HG03097 (cell line): Measurements from ENCODE around the gene C19orf38.

ENCODE experiments used
- ATAC-seq: cut with Tn5 transposase; IDR thresholded peaks from one replicate; pipeline ENCODE4 v1.9.1; 2021; ENCODE audit not compliant: unreplicated experiment, low FRiP score

C19orf38 gene, protein sequence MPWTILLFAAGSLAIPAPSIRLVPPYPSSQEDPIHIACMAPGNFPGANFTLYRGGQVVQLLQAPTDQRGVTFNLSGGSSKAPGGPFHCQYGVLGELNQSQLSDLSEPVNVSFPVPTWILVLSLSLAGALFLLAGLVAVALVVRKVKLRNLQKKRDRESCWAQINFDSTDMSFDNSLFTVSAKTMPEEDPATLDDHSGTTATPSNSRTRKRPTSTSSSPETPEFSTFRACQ

DNA sequence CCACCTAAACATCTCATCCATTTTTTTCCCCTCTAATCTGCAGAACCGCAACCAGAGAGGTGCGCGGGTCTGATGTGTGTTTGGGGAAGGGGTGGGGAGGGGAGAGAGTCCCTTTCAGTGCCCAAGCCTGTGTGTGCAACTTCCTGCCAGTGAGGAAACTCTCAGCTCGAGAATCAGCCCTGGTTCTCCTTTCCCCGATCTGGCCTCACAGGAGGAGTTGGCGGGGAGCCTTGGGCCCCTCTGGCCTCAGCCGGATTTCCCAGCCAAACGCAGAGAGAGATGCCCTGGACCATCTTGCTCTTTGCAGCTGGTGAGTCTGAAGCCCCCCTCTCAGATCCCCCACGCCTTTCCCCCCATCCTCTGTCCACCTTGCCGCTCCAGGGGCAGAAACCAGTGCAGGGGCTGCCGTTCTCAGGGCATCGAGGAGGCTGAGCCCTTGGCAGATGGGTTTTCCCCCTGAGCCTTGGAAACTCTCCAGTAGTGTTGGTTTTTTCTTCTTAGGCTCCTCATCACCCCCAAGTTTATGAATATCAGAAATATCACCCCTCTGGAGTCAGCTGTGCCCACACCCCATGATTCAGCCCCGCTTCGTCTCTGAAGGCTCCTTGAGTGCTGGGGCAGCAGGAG is at the start of gene C19orf38:
TSS of gene C19orf38 (plus strand) at position 186 of the 627 bp plus-strand sequence. CDS start at position 280, 94 bp downstream.
- ATAC-seq = no peak

DNA sequence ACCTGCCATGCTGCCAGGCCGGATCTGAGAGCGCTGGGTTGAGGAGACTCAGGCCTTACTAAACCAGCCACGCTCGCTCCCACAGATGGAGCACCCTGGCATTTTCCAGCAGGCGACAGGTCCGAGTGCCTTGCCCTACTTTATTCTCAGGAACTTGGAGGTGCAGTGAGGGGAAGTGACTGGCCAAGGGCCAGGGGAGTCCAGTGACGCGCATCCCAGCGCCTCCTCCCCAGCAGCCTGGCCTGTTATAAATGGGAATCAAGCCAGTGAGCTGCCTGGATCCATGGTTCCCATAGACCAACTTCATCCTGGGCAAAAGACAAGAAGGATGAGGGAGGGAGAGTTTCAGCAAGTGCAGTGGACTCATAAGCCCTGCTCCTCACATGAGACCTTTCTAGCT is 47.7 kb upstream of the C19orf38 start:
- ATAC-seq = no peak

DNA sequence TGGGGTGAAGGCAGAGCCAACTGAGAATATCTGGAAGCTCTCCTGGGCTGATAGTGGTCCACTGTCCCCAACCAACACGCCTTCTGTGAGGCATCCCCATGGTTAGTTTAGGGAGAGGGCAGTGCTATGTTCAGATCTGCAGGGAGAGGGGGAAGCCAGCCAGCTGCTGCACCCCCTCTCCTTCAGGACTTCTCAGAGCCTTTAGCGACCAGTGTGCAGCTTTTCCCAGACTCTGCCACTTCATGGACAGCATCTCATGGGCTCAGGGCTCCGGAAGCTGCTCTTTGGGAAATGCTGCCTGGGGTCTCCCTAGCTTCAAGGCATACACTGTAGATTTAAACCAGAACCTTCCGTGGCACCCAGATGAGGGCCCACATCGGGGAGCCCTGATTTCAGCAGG is 45.7 kb upstream of the C19orf38 start:
- no peak for ATAC-seq

DNA sequence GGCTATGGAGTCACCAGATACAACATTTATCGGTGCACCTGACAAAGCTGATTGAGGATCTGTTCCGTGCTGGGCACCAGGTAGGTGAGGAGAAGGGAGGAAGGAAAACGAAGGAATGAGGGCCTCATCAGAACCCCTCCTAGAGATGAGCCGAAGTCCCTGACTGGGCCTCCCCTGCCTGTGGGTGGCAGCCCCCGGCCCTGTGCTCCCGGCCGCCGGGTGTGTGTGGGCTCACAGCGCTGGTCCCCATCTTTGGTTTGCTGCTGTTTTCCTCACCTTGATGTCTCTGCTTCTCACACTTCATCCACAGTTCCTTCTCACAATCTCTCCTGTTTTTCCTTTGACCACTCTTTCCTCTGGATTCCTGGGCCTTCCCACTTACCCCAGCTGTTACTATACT is 45.0 kb upstream of the C19orf38 start:
- ATAC-seq = no peak

DNA sequence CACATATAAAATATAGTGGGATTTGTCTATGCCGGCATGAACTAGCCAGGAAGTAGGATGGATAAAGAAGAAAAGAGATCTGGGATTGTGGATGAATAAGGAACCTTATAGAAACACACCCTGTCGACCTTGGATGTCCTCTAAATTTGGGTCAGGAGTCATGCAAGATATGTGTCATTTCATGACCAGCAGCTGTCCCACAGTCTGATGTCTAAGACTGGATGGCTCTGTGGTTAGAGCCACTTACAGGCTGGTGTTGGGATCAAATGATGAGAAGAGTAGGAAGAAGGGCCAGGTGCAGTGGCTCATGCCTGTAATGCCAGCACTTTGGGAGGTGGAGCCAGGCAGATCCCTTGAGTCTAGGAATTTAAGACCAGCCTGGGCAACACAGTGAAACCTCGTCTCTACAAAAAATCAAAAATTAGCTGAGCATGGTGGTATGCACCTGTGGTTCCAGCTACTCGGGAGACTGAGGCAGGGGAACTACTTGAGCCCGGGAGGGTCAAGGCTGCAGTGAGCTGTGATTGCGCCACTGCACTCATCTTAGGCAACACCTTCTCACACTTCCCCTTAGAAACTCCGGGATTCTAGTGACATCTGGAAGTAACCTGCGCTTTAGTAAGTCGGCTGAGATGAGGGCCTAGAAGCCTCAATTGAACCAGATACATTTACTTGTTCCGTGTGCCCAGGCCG is 43.0 kb upstream of the C19orf38 start:
- no peak for ATAC-seq

DNA sequence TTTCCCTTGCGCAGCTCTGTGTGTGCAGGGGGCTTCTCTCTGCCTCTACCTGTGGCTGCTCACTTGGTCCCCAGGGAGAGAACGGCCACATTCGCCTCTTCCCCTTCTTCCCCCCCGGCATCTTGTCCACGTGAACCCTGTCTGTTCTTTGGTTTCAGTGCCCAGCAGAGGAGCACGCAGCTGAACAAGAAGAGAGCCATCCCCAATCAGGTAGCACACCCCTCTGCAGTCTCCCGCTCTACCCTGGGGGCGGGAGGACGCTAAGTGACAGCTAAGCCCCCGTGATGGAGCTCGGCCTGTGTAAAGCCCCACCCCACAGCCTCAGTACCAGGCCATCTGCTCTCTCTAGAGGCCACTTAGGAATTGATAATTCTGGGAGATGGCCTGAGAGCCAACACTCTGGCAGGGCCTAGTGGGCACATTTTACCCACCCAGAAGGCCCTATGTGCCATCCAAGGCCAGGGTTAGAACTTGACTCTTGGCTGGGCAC is 42.4 kb upstream of the C19orf38 start:
- ATAC-seq = no peak

DNA sequence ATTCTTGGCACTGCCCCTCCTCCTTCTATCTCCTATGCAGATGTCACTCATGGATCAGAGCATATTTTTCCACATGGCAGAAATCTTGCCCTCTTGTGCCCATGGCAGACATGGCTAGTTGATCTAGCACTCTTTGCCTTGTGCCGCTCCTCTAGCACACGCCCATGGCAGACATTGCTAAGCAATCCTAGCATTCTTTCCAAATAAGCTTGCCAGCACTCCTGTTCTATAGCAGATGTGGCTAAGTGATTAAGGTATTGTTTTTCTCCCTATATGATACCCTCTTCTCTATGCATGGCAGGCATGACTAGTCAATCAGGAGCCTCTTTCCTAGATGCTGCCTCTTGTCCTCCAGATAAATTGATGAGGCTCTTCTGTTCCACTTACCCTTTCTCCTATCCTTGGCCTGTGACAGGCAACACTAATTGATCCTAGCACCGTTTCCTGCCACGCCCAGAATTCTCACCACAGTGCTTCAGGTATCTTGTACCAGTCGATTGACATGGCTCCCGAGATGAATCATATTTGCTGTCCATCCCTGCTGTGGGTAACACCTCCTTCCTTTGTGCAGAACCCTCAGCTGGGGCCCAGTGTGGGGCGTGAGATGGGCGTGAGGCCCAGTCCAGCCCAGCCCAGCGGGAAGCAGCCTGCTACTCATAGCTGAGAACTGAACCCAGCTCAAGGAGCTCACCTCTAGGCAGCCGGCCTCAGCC is 39.1 kb upstream of the C19orf38 start:
- no peak for ATAC-seq

DNA sequence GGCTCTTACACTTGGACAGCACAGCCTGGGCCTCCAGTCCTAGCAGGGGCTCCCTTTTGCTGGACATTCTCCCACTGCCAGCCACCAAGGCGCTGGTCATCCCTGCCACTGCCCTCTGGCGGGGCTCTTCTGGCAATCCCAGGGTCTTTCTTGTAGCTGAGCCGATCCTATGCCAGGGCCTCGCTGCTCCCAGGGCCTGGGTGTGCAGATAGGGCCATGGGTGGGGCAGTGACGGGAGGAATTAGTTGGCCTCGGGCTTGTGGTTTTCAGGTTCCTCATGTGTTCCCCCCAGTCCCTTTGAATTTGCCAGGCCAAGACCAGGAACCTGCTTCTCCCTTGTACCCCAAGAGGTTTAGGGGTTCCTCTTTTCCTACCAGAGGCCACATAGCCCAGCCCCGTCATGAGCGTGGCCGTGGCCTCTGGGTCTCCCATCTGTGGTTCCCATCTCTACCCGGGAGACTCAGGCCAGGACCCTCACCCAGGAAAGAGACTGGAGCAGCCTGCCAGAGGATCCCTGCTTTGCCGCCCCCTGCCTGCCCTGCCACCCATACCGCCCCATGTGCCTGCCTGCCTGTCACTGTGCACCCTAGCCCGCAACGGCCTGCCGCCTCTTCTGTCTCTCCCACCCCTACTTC is 38.4 kb upstream of the C19orf38 start:
- no peak for ATAC-seq

DNA sequence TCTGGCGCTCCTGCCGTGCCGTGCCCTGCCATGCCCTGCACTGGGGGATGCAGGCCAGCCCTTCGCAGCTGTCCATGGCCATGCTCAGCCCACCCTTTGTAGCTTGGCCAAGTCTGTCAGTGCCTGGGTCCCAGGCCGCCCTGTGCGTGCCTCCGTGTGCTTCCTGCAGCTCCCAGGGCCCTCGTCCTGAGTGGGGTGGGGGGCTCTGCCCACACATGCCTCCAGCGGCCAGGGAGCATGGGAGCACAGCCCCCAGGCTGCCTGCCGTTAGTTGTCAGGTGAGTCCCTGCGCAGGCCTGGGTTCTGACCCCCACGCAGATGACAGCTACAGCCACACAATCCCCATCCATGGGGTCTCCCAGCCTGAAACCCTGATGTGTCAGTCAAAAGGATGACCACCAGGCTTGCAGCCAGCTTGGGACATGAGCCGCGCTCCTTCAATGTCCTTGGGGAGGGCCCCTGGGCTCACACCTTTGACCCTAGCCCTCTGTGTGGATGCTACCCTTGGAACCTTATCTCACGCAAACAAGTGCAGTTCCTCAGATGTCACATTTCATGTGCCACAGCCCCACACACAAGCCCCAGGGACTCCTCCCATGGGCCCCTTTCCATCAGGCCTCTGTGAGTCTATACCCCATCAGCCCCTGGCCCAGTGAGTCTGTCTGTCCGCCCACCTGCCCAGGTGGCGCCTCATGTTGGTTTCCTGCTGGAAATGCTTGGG is 36.7 kb upstream of the C19orf38 start:
- no peak for ATAC-seq

DNA sequence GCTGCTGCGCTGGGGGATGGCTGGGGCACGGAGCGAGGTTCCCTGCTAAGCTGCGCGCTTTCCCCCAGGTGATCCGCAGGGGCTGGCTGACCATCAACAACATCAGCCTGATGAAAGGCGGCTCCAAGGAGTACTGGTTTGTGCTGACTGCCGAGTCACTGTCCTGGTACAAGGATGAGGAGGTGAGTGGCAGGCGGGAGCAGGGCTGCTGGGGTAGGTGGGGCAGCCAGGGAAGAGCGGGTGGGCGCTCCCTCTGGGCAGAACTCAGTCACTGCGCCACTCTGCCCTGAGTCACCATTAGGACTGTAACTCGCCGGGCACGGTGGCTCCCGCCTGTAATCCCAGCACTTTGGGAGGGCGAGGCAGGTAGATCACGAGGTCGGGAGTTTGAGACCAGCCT is 36.0 kb upstream of the C19orf38 start:
- ATAC-seq = no peak

DNA sequence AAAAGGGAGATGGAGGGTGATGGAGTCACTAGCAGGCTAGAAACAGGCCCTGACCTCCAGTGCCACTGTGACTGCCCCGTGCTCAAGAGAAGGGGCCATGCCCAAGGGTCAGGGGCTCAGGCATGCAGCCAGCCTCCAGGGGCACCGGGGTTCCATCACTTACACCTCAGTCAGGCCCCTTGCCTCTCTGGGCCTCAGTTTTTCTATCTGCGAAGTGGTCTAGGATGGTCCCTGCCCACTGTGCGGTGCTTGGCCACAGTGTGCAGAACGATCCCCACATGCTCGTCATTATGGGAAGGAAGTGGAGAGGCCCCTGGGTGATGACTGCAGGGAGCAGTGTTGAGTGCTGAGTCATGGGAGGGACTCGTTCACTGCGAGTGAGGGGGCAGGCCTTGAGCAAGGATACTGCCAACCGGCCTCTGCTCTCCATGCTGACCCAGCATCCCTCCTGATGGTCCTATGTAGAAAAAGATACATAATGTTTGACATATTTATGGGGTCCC is 35.3 kb upstream of the C19orf38 start:
- ATAC-seq = no peak

DNA sequence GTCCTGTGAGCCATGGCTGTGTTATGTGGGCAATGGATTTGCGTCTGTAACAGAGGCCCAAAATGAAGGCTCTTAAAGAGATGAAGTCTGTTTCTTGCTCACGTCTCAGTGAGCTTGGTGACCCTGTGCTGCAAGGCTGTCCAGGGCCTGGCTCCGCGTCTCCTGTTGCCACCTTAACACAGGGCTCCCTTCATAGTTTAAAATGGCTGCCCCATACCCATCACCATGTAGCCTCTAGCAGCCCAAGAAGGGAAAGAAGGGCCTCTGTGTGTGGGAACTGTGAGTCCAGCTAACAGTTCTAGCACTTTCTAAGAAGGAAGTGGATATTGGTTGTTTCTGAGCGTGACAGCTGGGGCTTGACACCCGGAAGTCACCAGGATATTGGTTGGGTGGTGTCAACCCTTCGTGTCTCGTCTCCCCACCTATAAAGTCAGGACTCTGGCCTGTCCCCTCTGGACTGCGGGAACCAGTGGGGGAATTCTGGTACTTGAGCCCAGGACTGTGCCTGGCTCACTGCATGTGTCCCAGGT is 33.1 kb upstream of the C19orf38 start:
- ATAC-seq = no peak

DNA sequence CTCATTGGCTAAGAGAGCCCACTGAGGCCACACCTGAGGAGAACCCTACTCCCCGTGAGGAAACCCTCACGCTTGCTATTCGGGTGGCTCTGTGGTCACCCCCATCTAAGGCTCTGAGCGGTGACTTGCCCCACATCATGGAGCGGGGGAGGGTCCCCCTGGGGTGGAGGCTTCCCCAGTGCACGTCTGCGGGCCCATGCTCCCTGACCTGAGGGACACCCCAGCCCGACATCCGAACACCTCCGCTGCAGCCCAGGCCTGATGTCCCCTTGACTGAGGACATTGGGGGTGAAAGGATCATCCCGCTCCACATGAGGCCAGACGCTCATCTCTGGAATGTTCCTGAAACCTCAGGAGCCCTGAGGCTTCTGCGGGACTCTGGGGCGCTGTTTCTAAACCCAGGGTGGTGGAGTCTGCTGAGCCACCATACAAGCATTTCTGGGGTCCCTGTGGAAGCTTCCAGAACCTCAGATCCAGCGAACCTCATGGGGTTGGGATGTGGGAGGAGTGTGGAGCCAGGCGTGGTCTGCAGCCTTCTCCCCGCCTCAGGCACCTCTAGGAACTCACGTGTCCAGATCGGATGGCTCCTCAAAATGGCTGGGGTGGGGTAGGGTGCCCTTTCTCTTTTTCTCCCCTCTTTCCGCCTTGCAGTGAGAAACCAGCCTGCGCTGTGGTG is 32.1 kb upstream of the C19orf38 start:
- no peak for ATAC-seq

DNA sequence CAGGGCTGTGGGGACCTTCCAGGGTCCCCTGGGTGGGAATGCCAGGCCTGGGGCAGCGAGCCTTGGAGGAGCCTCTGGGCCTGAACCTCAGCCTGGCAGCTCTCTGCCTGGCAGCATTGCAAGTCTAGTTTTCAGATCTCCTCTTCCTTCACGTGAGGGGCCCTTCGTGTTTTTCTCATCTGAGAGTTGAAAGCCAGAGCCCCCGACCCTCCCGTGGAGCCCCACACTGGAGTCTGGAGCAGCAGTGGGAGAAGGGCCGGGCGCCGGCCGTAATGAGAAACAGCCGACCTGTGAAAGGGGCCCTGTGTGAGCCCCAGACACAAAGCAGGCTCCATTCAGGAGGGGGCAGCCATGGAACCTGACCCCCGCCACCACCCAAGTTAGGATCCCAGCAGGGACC is 31.5 kb upstream of the C19orf38 start:
- ATAC-seq = no peak

DNA sequence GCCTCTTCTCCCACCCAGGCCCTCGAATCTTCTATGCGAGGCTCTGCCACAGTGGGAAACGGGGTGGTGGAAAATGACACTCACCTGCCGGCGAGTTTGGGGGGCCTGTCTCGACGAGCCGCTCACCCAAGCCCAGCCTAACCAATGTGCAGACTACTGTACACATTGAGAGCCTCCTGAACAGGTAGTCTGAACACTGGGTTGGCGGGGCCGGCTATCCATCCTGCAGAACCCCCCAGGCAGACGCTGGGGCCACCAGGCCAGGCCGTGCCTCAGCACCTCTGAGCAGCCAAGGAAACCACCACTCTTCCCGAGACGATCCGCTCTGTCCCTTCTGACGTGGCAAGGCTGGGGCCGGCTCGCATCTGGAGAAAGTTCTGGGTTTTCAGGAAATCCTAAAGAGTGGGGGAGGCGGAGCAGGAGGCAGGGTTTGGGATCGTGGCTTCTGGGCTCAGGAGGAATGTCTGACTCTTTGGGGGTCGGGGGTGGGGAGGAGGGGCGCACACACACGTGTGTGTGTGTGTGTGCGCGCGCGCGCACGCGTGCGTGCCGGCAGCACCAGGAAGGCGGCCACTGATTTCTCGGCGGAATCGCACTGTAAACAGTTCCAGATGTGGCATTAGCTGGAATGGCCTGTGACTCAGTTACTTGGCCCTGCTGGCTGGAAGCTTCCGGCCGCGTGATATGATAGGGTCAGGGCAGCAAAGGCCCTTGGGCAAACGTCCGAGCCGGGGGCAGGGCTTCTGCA is 30.8 kb upstream of the C19orf38 start:
- ATAC-seq = no peak

DNA sequence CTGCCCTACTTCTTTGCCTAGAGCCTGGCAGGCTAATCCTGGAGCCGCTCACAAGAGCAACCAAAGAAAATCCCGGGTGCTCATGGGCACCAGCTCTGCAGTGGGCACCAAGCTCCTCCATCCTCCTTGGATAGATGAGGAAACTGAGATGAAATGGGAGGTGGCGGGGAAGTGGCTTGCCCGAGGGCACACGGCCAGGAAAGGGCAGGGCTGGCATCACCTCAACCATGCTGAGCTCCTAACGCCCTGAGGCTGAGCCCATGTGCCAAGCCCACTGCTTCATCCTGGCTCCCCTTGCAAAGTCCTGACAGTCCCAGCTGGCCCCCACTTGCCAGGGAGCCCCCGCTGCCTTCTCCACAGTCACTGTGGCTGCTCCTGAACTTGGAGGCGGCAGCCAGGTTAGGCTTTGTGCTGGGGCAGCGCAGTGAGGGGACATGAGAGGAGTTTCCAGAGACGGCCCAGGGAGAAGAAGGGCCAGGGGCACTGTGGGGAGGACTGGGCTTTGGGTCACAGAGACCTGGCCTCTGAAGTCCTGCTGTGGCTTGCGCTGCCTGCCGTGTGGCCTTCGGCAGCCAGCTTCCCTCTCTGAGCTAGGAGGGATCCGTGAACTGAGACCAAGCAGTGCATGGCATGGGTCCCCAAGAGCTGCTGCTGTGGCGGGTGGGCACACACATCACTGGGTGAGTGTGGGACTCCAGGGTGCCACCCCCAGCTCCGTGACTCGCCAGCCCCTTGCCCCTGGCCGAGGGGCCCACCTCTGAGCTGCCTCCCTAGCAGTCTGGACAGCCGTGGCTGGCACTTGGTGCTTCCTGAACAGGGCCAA is 29.7 kb upstream of the C19orf38 start:
- ATAC-seq = no peak
